ENCODE measurements around the gene PRLR.
A peak's percentile ranks its signal among the peaks of the same experiment; 100 is the strongest.

PRLR gene

DNA sequence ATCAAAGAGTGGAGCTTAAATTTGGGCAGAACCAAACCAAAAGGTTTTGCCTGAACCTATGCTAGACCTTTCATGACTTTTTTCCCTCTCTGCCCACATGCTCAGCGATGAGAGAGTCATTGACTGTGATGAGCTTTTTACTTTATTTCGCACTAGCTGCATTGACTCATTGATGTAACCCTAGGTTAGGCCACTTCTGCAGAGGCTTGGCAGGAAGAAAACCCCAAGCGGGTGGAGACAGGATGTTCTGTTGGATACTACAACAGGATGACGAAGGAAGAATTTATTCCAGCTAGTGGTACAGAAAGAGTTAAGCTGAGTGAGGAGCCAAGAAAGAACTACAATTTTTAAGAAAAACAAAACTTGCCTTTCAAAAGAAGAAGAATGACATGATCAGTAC, 201.0 kb downstream of the PRLR start:
- no peak for DNase-seq

- no peak for DNase-seq
These were observed 203.3 kb downstream of the PRLR start for GRCh38 chr5:35026941-35027340.

DNA sequence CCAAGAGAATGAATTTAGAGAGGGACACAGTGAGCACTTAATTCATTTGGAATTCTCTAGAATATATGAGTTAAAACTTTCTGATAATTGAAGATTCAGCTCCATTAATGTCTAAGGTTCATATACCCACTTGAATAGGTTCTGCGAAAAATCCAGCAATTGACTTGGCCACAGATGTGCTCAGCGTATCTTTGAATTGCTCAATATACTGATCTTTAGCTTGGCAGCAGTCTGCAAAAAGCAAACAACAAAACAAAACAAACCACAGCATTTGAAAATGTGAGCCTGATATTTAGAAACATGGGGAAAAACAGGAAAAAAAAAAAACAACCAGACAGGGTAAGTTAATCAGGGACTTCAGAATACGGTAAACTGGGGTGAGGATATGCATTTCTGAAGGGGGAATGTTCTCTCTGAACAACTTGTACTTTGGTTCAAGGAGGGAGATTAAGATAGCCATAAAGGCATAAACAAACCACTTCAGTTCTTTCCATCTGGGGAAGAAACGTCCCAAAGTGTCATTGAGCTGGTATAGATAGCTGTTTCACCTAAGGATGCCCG, 203.9 kb downstream of the PRLR start:
- no peak for DNase-seq

GRCh38 chr5:35024911-35025510, 205.3 kb downstream of the PRLR start:
- DNase-seq = no peak

DNA sequence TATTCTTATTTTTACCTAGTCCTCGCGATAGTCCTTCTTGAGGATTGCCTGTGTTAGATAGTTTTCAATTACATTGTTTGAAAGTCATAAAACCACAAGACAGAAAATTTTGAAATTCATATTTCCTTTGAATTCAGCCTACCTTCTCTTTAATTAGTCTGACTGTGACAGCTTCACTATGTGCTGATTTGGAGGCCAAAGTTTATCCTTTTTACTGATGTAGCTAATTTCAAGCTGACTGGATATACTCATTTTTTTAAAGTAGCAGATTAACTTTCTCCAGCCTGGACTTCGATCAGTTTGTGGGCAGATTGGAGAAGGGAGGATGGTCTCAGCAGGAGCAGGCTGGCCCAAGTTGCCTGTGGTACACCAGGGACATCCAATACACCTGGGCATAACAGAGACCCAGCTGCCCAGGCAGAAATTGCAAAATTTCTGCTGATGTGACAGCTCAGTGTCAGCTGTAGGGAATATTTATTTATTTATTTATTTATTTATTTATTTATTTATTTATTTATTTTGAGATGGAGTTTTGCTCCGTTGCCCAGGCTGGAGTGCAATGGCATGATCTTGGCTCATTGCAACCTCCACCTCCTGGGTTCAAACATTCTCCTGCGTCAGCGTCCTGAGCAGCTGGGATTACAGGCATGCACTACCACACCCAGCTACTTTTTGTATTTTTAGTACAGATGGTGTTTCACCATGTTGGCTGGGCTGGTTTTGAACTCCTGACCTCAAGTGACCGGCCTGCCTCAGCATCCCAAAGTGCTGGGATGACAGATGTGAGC, 206.7 kb downstream of the PRLR start:
- DNase-seq = no peak

DNA sequence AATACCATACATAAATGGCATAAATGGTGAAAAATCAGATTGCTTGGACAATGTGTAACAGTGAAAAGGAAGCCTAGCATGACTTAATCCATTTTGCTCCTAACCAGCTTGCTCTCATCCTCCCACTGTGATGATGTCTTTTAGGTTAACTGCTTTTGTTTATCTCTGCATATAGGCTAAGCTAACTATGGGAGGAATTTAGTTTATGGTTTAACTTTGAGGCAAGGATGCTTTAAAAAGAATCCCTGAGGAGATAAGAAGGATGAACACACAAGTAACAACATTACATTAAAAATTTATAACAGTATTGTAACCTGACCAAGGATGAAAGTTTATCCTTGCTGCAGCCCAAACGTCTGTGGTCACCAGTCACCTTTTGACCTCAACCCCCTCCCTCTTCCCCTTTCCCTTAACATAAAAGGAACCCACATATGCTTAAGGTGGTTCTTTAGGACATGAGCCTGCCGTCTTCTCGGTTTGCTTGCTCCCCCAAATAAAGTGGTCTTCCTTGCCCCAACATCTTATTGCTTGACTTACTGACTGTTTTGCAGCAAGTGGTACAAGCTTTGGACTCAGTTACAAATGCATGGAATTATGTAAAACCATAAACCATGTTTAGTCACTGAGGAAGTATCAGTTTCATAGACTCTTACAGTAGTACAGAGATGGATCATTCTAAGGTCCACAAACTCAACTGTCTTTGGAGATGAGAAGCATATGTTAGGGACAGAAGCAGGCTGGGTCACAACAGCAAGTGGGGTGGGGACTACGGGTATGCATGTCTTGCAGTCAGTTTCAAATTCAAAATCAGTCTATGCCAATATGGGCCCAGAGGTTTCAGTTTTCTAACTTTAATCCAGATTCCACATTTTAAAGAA, 213.9 kb downstream of the PRLR start:
- DNase-seq = no peak

GRCh38 chr5:35015063-35015462, 215.2 kb downstream of the PRLR start:
- DNase-seq = no peak

- no peak for DNase-seq
These were observed 217.5 kb downstream of the PRLR start for GRCh38 chr5:35012796-35013195.

- no peak for DNase-seq
These were observed 217.9 kb downstream of the PRLR start for GRCh38 chr5:35012365-35012764.

- DNase-seq = no peak
These were observed 219.6 kb downstream of the PRLR start for GRCh38 chr5:35010676-35011075.

GRCh38 chr5:35009657-35010056, 220.6 kb downstream of the PRLR start:
- no peak for DNase-seq

DNA sequence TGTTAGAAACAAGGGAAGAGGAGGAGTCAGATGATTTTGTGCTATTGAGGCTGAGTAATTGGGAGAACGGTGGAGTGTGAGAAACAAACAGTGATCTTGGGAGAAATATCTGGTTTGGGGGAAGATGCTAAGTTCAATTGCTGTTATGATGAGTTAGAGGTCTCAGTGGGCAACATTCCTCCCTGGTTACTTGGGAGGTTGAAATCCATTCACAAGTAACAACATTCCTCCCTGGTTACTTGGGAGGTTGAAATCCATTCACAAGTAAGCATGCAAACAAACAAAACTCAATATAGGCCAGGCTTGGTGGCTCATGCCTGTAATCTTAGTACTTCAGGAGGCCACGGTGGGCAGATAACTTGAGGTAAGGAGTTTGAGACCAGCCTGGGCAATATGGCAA, 221.3 kb downstream of the PRLR start:
- no peak for DNase-seq

DNA sequence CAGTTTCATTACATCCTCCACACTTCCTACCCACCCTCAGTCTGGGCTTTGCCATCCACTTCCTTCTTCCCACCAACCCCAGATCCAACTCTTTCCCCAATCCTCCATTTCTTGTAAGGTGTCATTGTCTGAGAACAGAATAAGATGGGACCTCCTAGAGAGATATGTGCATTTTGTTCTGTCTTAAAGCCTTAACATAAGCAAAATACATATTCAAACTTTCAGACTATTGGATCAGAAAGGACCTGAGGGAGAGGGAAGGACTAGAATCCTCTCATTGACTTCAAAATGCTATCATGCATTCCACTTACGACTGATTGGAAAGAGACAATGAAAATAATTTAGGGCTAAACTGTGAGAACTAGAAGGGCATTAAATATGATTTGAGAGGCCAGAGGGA, 225.5 kb downstream of the PRLR start:
- no peak for DNase-seq

DNA sequence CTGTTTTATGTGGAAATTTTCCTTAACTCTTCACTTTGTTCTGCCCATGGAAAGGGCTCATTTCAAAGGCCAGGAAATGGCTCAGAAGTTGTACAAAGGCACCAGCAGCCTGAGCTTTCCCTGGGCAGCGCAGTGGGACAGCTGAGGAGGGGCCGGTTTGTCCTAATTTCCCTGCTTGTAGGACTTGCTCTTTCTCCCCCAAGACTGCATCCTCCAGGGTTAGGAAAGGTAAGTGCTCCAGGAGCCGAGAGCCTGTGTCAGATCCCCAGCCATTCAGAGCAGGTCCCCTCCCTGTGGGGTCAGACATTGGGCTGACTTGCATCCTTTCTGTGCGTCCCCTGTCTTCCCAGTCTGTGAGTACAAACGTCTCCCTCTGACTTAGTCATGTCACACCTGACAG, 226.1 kb downstream of the PRLR start:
- DNase-seq = no peak

GRCh38 chr5:35003018-35003957, 227.0 kb downstream of the PRLR start:
- peak; percentile 48 for DNase-seq

- no peak for DNase-seq
These were observed 227.8 kb downstream of the PRLR start for GRCh38 chr5:35002459-35002858.

GRCh38 chr5:35001842-35002241, 228.4 kb downstream of the PRLR start:
- no peak for DNase-seq
